ENCODE results near the gene LTB.
A peak's percentile ranks its signal among the peaks of the same experiment; 100 is the strongest.

Gene LTB

GRCh38 chr6:31619805-31620585, 37.8 kb upstream of the LTB start:
- DNase-seq (ENCODE audit: low read depth) = peak; percentile 97
- H3K4me3 ChIP-seq (ENCODE audit: low read depth, low read length) = peak overlapping the region; percentile 96
- in situ Hi-C loops (cut with HindIII; ENCODE audit: low sequenced_read_pairs) = loop anchor here (5.0 kb wide), 1 partner anchor 78 kb away; the partner anchor contains the start of gene DDX39B
- no peak for TF ChIP-seq CTCF (IDR thresholded peaks at IDR 0.05; ENCODE audit: low read depth, low read length, missing control alignments)

GRCh38 chr6:31617010-31617409, 34.8 kb upstream of the LTB start:
- in situ Hi-C loops (cut with HindIII; ENCODE audit: low sequenced_read_pairs) = loop anchor here (5.0 kb wide), 1 partner anchor 75 kb away; the partner anchor contains the start of gene DDX39B

GRCh38 chr6:31615748-31616147, 33.5 kb upstream of the LTB start:
- in situ Hi-C loops (cut with HindIII; ENCODE audit: low sequenced_read_pairs) = loop anchor here (5.0 kb wide), 1 partner anchor 73 kb away; the partner anchor contains the start of gene DDX39B
- no peak for TF ChIP-seq CTCF (IDR thresholded peaks at IDR 0.05; ENCODE audit: low read depth, low read length, missing control alignments)
- no peak overlapping the region for H3K4me3 ChIP-seq (ENCODE audit: low read depth, low read length)
- DNase-seq (ENCODE audit: low read depth) = no peak

More at GRCh38 chr6:31617010-31617409, 34.8 kb upstream of the LTB start:
- TF ChIP-seq CTCF (IDR thresholded peaks at IDR 0.05; ENCODE audit: low read depth, low read length, missing control alignments) = no peak
- no peak overlapping the region for H3K4me3 ChIP-seq (ENCODE audit: low read depth, low read length)
- no peak for DNase-seq (ENCODE audit: low read depth)

- in situ Hi-C loops (cut with HindIII; ENCODE audit: low sequenced_read_pairs) = loop anchor here (5.0 kb wide), 1 partner anchor 73 kb away; the partner anchor contains the start of gene DDX39B
- no peak for DNase-seq (ENCODE audit: low read depth)
- TF ChIP-seq CTCF (IDR thresholded peaks at IDR 0.05; ENCODE audit: low read depth, low read length, missing control alignments) = no peak
- no peak within 1 kb of the TSS for H3K4me3 ChIP-seq (ENCODE audit: low read depth, low read length)
These were observed 32.7 kb upstream of the LTB start, which contains the start of gene AIF1 for GRCh38 chr6:31614684-31615578. TSS of gene AIF1 (plus strand) at chr6:31615234. CDS start at chr6:31615330, 96 bp downstream.

- no peak for TF ChIP-seq CTCF (IDR thresholded peaks at IDR 0.05; ENCODE audit: low read depth, low read length, missing control alignments)
- in situ Hi-C loops (cut with HindIII; ENCODE audit: low sequenced_read_pairs) = no loop called here
- DNase-seq (ENCODE audit: low read depth) = no peak
- no peak overlapping the region for H3K4me3 ChIP-seq (ENCODE audit: low read depth, low read length)
These were observed 31.9 kb upstream of the LTB start for GRCh38 chr6:31614075-31614619.

- no peak overlapping the region for H3K4me3 ChIP-seq (ENCODE audit: low read depth, low read length)
- TF ChIP-seq CTCF (IDR thresholded peaks at IDR 0.05; ENCODE audit: low read depth, low read length, missing control alignments) = no peak
- in situ Hi-C loops (cut with HindIII; ENCODE audit: low sequenced_read_pairs) = no loop called here
- no peak for DNase-seq (ENCODE audit: low read depth)
These were observed 28.7 kb upstream of the LTB start for GRCh38 chr6:31610968-31611367.
